Thoracic aorta (tissue), 2 donors: ENCODE data around the gene GTF3C5. TPM values are rescaled to one million over a fixed set of nuclear protein-coding genes. Genes with fewer than 3 reads are reported as not detected.
A peak's percentile ranks its signal among the peaks of the same experiment; 100 is the strongest.

Experiments
- ATAC-seq: fragments of 150-250 bp; one replicate; pipeline ENCODE4 v1.8.0; 2017; ENCODE audit warnings: low read depth; ENCODE audit not compliant: insufficient number of reproducible peaks, low FRiP score
- DNase-seq: peaks from one replicate; pipeline ENCODE4 v3.0.0-alpha.2; 2020; ENCODE audit warnings: low spot score
- H3K27ac ChIP-seq, 2 donors: fragments of 200-600 bp; sonication (generic); 1 replicate in 1 of 2; 2 replicates in 1 of 2; pipeline ENCODE4 v1.5.1; 2016; ENCODE audit warnings: mild to moderate bottlenecking in 2 of 2, moderate library complexity in 2 of 2
- H3K27me3 ChIP-seq: fragments of 200-600 bp; sonication (generic); replicated peaks from 2 replicates; pipeline ENCODE4 v1.6.0; 2016; ENCODE audit warnings: mild to moderate bottlenecking; ENCODE audit not compliant: insufficient read depth
- H3K36me3 ChIP-seq: fragments of 200-600 bp; sonication (generic); one replicate; pipeline ENCODE4 v1.5.1; 2016
- H3K4me1 ChIP-seq, 2 donors: fragments of 200-600 bp; sonication (generic); 1 replicate in 1 of 2; 2 replicates in 1 of 2; pipeline versions ENCODE4 v1.5.1 to v1.6.0; 2016; ENCODE audit warnings: low read depth in 2 of 2, mild to moderate bottlenecking in 1 of 2; ENCODE audit not compliant: control insufficient read depth in 1 of 2
- H3K4me3 ChIP-seq: fragments of 200-600 bp; sonication (generic); 2 replicates; pipeline ENCODE4 v1.5.1; 2016; ENCODE audit warnings: mild to moderate bottlenecking
- H3K9me3 ChIP-seq: fragments of 200-600 bp; sonication (generic); 2 replicates; pipeline ENCODE4 v1.5.1; 2016
- total RNA-seq, 2 donors: library from RNA; depleted of rRNA; stranded (reverse); fragments of >200 nt; gene quantifications; one replicate each; pipeline versions ENCODE4 v1.1.0 to v1.2.3, GENCODE V29; 2016
- TF ChIP-seq, protein P1 (sequence below): fragments of 200-600 bp; sonication (generic); IDR thresholded peaks from one replicate; pipeline ENCODE4 v1.5.1; 2019; ENCODE audit warnings: antibody characterized with exemption

The GTF3C5 gene
- total RNA-seq, 2 donors from 2014 or later = 40.6 to 54.3 TPM

DNA sequence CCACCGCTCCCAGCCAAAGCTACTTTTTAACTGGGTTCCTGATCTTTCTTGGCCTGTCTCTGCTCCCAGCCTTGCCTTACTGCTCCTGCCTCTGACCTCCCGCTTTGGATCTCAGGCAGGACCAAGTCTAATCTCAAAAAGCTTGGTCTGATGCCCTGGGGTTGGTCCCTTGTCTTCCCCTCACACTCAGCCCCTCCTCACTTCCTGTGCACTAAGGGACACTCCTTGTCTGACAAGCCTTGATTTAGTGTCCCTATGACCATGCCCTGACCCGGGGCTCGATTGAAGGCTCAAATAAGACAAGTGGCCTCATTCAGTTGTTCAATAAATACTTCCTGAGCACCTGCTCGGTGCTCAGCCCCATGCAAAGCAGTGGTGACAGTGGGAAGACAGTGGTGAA lies 3.7 kb upstream of the GTF3C5 start:
- DNase-seq = no peak
- Histone ChIP-seq H3K36me3 (no peaks in the 10 kb centered on the region), H3K4me3 (no peak overlapping the region), H3K27me3 (no peaks in the 10 kb centered on the region), H3K27ac (no peak overlapping the region), H3K9me3 (no peaks in the 10 kb centered on the region), H3K4me1 (peaks cover 14 to 27% of the 10 kb centered on the region in 2 donors)
- TF ChIP-seq, protein P1, sequence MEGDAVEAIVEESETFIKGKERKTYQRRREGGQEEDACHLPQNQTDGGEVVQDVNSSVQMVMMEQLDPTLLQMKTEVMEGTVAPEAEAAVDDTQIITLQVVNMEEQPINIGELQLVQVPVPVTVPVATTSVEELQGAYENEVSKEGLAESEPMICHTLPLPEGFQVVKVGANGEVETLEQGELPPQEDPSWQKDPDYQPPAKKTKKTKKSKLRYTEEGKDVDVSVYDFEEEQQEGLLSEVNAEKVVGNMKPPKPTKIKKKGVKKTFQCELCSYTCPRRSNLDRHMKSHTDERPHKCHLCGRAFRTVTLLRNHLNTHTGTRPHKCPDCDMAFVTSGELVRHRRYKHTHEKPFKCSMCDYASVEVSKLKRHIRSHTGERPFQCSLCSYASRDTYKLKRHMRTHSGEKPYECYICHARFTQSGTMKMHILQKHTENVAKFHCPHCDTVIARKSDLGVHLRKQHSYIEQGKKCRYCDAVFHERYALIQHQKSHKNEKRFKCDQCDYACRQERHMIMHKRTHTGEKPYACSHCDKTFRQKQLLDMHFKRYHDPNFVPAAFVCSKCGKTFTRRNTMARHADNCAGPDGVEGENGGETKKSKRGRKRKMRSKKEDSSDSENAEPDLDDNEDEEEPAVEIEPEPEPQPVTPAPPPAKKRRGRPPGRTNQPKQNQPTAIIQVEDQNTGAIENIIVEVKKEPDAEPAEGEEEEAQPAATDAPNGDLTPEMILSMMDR = no peak
- ATAC-seq = no peak

DNA sequence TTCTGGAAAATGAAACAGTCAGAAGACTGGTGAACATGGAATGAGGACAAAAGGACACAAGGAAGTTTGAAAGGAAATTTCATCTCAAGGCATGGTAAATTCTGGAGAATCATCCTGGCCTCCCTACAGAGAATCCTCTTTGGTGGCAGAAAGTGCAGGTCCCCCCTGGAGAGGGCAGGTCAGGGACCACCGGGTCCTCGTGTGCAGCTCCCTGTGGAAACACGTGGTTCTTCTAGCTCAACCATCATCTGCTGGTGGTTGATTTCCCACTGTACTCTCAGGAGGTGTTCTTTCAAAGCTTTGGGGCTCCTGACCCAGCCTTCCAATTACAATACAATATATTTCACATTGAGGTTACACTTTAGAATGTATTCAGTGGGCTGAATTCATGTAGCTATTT lies 2.6 kb upstream of the GTF3C5 start:
- DNase-seq (no peak), ATAC-seq (no peak)
- H3K4me1 ChIP-seq = peaks cover 15 to 29% of the 10 kb centered on the region in 2 donors
- TF ChIP-seq, protein P1 = no peak
- no peak overlapping the region for H3K27ac ChIP-seq
- no peaks in the 10 kb centered on the region for H3K9me3 ChIP-seq
- no peak overlapping the region for H3K4me3 ChIP-seq
- no peaks in the 10 kb centered on the region for H3K36me3 ChIP-seq
- no peaks in the 10 kb centered on the region for H3K27me3 ChIP-seq

DNA sequence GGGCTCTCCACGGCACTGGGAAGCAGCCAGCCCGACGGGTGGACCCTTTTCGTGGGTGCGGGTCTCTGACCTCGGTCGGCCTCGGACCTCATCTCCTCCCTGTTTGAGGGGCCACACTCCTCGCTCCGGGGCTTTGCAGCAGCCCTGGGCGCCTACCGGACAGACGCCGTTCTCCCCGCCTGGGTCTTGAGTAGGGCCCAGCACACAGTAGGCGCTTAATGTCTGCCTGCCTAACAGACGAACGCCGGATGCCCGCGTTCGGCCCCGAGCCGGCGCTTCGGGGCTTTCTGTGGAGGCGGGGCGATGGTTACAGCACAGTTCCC lies 842 bp upstream of the GTF3C5 start:
- Histone ChIP-seq H3K27ac (peak overlapping the region; percentile 90 to 95), H3K36me3 (no peaks in the 10 kb centered on the region), H3K9me3 (no peaks in the 10 kb centered on the region), H3K27me3 (no peaks in the 10 kb centered on the region), H3K4me3 (peak overlapping the region; percentile 99), H3K4me1 (peaks cover 15 to 29% of the 10 kb centered on the region in 2 donors)
- no peak for ATAC-seq
- DNase-seq = no peak
- TF ChIP-seq, protein P1 = no peak

DNA sequence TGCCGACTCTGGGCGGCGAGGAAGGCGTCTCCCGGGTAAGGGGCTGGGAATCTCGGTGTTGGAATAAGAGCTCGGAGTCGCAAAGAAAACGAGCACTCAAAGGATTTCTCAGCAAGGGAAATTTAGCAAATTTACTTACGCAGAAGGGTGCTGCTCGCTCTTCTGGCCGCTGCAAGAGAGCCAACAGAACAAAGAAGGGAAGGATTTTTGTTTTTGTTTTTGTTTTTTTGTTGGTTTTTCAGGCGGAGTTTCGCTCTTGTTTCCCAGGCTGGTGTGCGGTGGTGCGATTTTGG lies 279 bp downstream of the GTF3C5 start:
- peak overlapping the region; percentile 91 to 95 for H3K27ac ChIP-seq
- peaks cover 15 to 29% of the 10 kb centered on the region in 2 donors for H3K4me1 ChIP-seq
- DNase-seq (no peak), ATAC-seq (no peak)
- TF ChIP-seq, protein P1 = no peak
- H3K27me3 ChIP-seq = no peaks in the 10 kb centered on the region
- no peaks in the 10 kb centered on the region for H3K9me3 ChIP-seq
- peak overlapping the region; percentile 99 for H3K4me3 ChIP-seq
- no peaks in the 10 kb centered on the region for H3K36me3 ChIP-seq

DNA sequence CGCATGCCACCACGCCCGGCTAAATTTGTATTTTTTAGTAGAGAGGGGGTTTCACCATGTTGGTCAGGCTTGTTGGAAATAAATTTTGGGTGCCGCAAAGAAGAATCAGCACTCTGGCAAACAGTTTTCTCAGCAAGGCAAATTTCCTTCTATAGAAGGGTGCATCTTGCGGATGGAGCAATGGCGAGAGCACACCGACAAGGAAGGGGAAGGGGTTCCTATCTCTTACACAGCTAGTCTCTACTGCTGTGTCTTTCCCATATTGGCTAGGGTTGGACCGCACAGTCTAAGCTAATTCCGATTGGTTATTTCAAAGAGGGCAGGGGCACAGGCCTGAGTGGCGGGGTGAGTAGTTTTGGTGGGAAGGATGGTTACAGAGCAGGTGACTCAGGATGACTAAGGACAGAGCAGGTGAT lies 707 bp downstream of the GTF3C5 start:
- Histone ChIP-seq H3K27ac (no peak overlapping the region), H3K4me1 (peaks cover 15 to 29% of the 10 kb centered on the region in 2 donors)
- TF ChIP-seq, protein P1 = no peak

More for the DNA sequence above, 707 bp downstream of the GTF3C5 start:
- no peaks in the 10 kb centered on the region for H3K36me3 ChIP-seq
- H3K27me3 ChIP-seq = no peaks in the 10 kb centered on the region
- H3K9me3 ChIP-seq = no peaks in the 10 kb centered on the region
- peak overlapping the region; percentile 99 for H3K4me3 ChIP-seq
- ATAC-seq (no peak), DNase-seq (no peak)
